HepG2 (cell line): ENCODE results near the gene RPS6KA2. TPM values are rescaled to one million over a fixed set of nuclear protein-coding genes. Genes with fewer than 3 reads are reported as not detected.

ENCODE experiments used
- ADNP ChIP-seq: sonication (generic); formaldehyde crosslinking; IDR thresholded peaks from 2 replicates; pipeline ENCODE4 v1.4.0; 2020; ENCODE audit warnings: missing genetic modification reagents
- BATF2 ChIP-seq: sonication (generic); formaldehyde crosslinking; IDR thresholded peaks from 2 replicates; pipeline ENCODE4 v1.8.0; 2022; ENCODE audit warnings: mild to moderate bottlenecking, missing genetic modification reagents, moderate library complexity
- CBFB ChIP-seq: sonication (generic); formaldehyde crosslinking; IDR thresholded peaks from 2 replicates; pipeline ENCODE4 v1.4.0; 2020; ENCODE audit warnings: missing genetic modification reagents
- CC2D1A ChIP-seq: sonication (generic); formaldehyde crosslinking; IDR thresholded peaks from 2 replicates; pipeline ENCODE4 v1.8.1; 2023; ENCODE audit warnings: mild to moderate bottlenecking, missing genetic modification reagents
- IKZF4 ChIP-seq: sonication (generic); formaldehyde crosslinking; IDR thresholded peaks from 2 replicates; pipeline ENCODE4 v1.5.1; 2020; ENCODE audit warnings: borderline replicate concordance, mild to moderate bottlenecking, low read depth, missing genetic modification reagents; ENCODE audit errors: not compliant biosample characterization
- ISL2 ChIP-seq: sonication (generic); formaldehyde crosslinking; IDR thresholded peaks from 2 replicates; pipeline ENCODE4 v1.5.0; 2020; ENCODE audit warnings: missing genetic modification reagents
- MATR3 ChIP-seq: sonication (generic); formaldehyde crosslinking; IDR thresholded peaks from 2 replicates; pipeline ENCODE4 v1.4.0; 2020; ENCODE audit warnings: missing genetic modification reagents
- MZF1 ChIP-seq: sonication (generic); formaldehyde crosslinking; IDR thresholded peaks from 2 replicates; pipeline ENCODE4 v1.8.1; 2023; ENCODE audit warnings: mild to moderate bottlenecking, missing genetic modification reagents, borderline replicate concordance
- PAWR ChIP-seq: sonication (generic); formaldehyde crosslinking; IDR thresholded peaks from 2 replicates; pipeline ENCODE4 v1.4.0; 2020; ENCODE audit warnings: missing genetic modification reagents, mild to moderate bottlenecking, borderline replicate concordance
- PHF5A ChIP-seq: IDR thresholded peaks from one replicate; pipeline ENCODE4 v1.6.1; 2018; ENCODE audit warnings: low read depth, missing genetic modification reagents; ENCODE audit not compliant: unreplicated experiment
- RBAK ChIP-seq: sonication (generic); formaldehyde crosslinking; IDR thresholded peaks from 2 replicates; pipeline ENCODE4 v1.5.1; 2020; ENCODE audit warnings: mild to moderate bottlenecking, missing genetic modification reagents
- SOX5 ChIP-seq: IDR thresholded peaks from 2 replicates; pipeline ENCODE4 v1.6.1; 2016; ENCODE audit warnings: borderline replicate concordance
- SP5 ChIP-seq: IDR thresholded peaks from 2 replicates; pipeline ENCODE4 v1.6.1; 2016; ENCODE audit warnings: low read depth, borderline replicate concordance
- THAP11 ChIP-seq: IDR thresholded peaks from 2 replicates; pipeline ENCODE4 v1.6.1; 2016; ENCODE audit warnings: missing biosample characterization, missing genetic modification reagents
- ZBTB20 ChIP-seq: sonication (generic); formaldehyde crosslinking; IDR thresholded peaks from 2 replicates; pipeline ENCODE4 v1.8.1; 2023; ENCODE audit warnings: missing genetic modification reagents, low read depth, mild to moderate bottlenecking, borderline replicate concordance
- ZBTB43 ChIP-seq: sonication (generic); formaldehyde crosslinking; conservative IDR thresholded peaks from 2 replicates; pipeline ENCODE4 v1.4.0; 2020; ENCODE audit warnings: missing genetic modification reagents
- ZNF335 ChIP-seq: sonication (generic); formaldehyde crosslinking; IDR thresholded peaks from 2 replicates; pipeline ENCODE4 v1.4.0; 2020; ENCODE audit warnings: missing genetic modification reagents
- ZNF530 ChIP-seq: sonication (generic); formaldehyde crosslinking; IDR thresholded peaks from 2 replicates; pipeline ENCODE4 v1.5.0; 2020; ENCODE audit warnings: low read depth, mild to moderate bottlenecking, missing genetic modification reagents
- ZNF672 ChIP-seq: sonication (generic); formaldehyde crosslinking; IDR thresholded peaks from 2 replicates; pipeline ENCODE4 v1.8.1; 2022; ENCODE audit warnings: missing genetic modification reagents
- ZNF709 ChIP-seq: sonication (generic); formaldehyde crosslinking; IDR thresholded peaks from 2 replicates; pipeline ENCODE4 v1.5.0; 2020; ENCODE audit warnings: mild to moderate bottlenecking, missing genetic modification reagents
- ZNF747 ChIP-seq: sonication (generic); formaldehyde crosslinking; IDR thresholded peaks from 2 replicates; pipeline ENCODE4 v1.8.1; 2023; ENCODE audit warnings: missing genetic modification reagents, mild to moderate bottlenecking, borderline replicate concordance
- polyA plus RNA-seq, 8 experiments: library from polyadenylated mRNA; depleted of rRNA in 3 of 8; stranded (reverse) in 7 of 8; unstranded in 1 of 8; fragments of >200 nt; fragmentation: Illumina TruSeq in 4 of 8; extraction: Trizol in 4 of 8; gene quantifications; 2 replicates each; pipeline versions ENCODE4 v1.2.1 to v1.2.3, GENCODE V29; 2011 to 2016; ENCODE audit warnings: low read depth in 4 of 8, missing spikeins in 1 of 8, mixed read lengths in 1 of 8; ENCODE audit not compliant: insufficient read depth in 1 of 8
- total RNA-seq, 5 experiments: library from RNA; depleted of rRNA; stranded (reverse); fragments of >200 nt; fragmentation: Illumina TruSeq; extraction: Trizol; gene quantifications; 2 replicates each; pipeline ENCODE4 v1.2.3, GENCODE V29; 2016; ENCODE audit warnings: low read depth in 1 of 5
- TF ChIP-seq, protein P1 (sequence below): sonication (generic); formaldehyde crosslinking; IDR thresholded peaks from 2 replicates; pipeline ENCODE4 v1.4.0; 2020; ENCODE audit warnings: missing genetic modification reagents
- TF ChIP-seq, protein P2 (sequence below): sonication (generic); formaldehyde crosslinking; IDR thresholded peaks from 2 replicates; pipeline ENCODE4 v1.4.0; 2020; ENCODE audit warnings: mild to moderate bottlenecking, low read depth, missing genetic modification reagents

The RPS6KA2 gene
- total and polyA plus RNA-seq, 2 of the 13 experiments (the other 11 are each of a cell fraction or from before 2014, with no cell fraction given), result 0.22 to 0.38 TPM

DNA sequence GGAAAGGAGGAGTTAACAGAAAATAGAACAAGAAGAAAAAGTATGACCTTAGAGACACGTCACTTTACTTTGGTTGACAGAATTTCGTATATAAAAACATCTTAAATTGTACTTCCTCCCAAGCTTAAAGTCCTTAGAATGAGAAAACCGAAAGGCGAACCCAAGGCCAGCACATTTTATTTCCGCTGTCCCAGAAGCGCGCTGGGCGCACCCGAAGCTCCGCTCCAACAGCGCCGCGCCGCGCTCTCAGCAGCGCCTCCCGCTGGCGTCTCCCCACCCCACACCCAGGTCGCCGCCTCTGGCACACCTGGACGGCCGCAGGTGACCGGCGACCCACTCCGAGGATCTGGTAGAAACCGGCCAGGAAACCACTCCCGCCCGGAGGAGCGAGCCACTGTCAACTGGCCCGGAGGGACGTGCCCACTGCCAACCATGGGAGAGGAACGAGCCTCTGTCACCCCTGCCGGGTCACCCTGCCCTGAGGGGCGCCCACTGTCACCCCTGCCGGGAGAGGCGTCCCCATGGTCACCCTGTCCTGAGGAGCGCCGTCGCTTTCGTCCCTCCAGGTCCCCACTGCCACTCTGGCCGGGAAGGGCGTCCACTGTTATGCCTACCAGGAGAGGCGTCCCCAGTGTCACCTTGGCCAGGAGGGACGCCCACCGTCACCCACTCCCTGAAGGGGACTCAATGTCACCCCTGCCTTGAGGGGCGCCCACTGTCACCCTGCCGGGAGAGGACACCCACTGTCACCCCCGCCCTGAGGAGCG is 245.1 kb downstream of the RPS6KA2 start (continued):
- TF ChIP-seq MZF1 (no peak), CBFB (CRISPR knock-in tag) (peak; percentile 59; the same call in 1 of the 2 replicates), SP5 (CRISPR knock-in tag) (no peak), MATR3 (0 out of 2 replicates have a peak, but pooled peaks have one; percentile 45), ADNP (CRISPR knock-in tag) (peak; percentile 79), PHF5A (CRISPR knock-in tag) (peak; percentile 43), RBAK (CRISPR knock-in tag) (no peak), ZBTB43 (CRISPR knock-in tag) (0 out of 2 replicates have a peak, but pooled peaks have one; percentile 50), PAWR (no peak), ISL2 (CRISPR knock-in tag) (peak; percentile 81; the same call in 1 of the 2 replicates), THAP11 (CRISPR knock-in tag) (peak; percentile 68), ZBTB20 (CRISPR knock-in tag) (peak; percentile 84; the same call in 1 of the 2 replicates), SOX5 (CRISPR knock-in tag) (0 out of 2 replicates have a peak, but pooled peaks have one; percentile 47), ZNF335 (CRISPR knock-in tag) (no peak), IKZF4 (CRISPR knock-in tag) (no peak), ZNF530 (CRISPR knock-in tag) (no peak), ZNF709 (CRISPR knock-in tag) (no peak), ZNF747 (CRISPR knock-in tag) (peak; percentile 55; the same call in 1 of the 2 replicates), CC2D1A (CRISPR knock-in tag) (no peak; the same call in 1 of the 2 replicates), ZNF672 (no peak), BATF2 (CRISPR knock-in tag) (no peak)
- TF ChIP-seq, protein P1, sequence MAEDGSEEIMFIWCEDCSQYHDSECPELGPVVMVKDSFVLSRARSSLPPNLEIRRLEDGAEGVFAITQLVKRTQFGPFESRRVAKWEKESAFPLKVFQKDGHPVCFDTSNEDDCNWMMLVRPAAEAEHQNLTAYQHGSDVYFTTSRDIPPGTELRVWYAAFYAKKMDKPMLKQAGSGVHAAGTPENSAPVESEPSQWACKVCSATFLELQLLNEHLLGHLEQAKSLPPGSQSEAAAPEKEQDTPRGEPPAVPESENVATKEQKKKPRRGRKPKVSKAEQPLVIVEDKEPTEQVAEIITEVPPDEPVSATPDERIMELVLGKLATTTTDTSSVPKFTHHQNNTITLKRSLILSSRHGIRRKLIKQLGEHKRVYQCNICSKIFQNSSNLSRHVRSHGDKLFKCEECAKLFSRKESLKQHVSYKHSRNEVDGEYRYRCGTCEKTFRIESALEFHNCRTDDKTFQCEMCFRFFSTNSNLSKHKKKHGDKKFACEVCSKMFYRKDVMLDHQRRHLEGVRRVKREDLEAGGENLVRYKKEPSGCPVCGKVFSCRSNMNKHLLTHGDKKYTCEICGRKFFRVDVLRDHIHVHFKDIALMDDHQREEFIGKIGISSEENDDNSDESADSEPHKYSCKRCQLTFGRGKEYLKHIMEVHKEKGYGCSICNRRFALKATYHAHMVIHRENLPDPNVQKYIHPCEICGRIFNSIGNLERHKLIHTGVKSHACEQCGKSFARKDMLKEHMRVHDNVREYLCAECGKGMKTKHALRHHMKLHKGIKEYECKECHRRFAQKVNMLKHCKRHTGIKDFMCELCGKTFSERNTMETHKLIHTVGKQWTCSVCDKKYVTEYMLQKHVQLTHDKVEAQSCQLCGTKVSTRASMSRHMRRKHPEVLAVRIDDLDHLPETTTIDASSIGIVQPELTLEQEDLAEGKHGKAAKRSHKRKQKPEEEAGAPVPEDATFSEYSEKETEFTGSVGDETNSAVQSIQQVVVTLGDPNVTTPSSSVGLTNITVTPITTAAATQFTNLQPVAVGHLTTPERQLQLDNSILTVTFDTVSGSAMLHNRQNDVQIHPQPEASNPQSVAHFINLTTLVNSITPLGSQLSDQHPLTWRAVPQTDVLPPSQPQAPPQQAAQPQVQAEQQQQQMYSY, result no peak
- TF ChIP-seq, protein P2, sequence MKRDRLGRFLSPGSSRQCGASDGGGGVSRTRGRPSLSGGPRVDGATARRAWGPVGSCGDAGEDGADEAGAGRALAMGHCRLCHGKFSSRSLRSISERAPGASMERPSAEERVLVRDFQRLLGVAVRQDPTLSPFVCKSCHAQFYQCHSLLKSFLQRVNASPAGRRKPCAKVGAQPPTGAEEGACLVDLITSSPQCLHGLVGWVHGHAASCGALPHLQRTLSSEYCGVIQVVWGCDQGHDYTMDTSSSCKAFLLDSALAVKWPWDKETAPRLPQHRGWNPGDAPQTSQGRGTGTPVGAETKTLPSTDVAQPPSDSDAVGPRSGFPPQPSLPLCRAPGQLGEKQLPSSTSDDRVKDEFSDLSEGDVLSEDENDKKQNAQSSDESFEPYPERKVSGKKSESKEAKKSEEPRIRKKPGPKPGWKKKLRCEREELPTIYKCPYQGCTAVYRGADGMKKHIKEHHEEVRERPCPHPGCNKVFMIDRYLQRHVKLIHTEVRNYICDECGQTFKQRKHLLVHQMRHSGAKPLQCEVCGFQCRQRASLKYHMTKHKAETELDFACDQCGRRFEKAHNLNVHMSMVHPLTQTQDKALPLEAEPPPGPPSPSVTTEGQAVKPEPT (CRISPR knock-in tag), result 0 out of 2 replicates have a peak, but pooled peaks have one; percentile 74
